Tibial nerve (tissue), 4 donors: Measurements from ENCODE around the gene ERFL. TPM values are rescaled to one million over a fixed set of nuclear protein-coding genes. Genes with fewer than 3 reads are reported as not detected.

Source experiments
- DNase-seq, 2 donors: peaks; one replicate each; pipeline ENCODE4 v3.0.0-alpha.2; 2019; ENCODE audit warnings: low spot score in 2 of 2
- H3K27ac ChIP-seq, 4 donors: fragments of 200-600 bp; sonication (generic) in 3 of 4; one replicate each; pipeline ENCODE4 v1.5.1; 2017 to 2019; ENCODE audit warnings: mild to moderate bottlenecking in 1 of 4
- H3K27me3 ChIP-seq, 2 donors: fragments of 200-600 bp; sonication (generic) in 1 of 2; one replicate each; pipeline versions ENCODE4 v1.5.1 to v1.6.0; 2017 to 2019
- H3K36me3 ChIP-seq, 3 donors: fragments of 200-600 bp; sonication (generic); one replicate each; pipeline ENCODE4 v1.5.1; 2018 to 2019
- H3K4me1 ChIP-seq, 4 donors: fragments of 200-600 bp; sonication (generic) in 3 of 4; one replicate each; pipeline ENCODE4 v1.5.1; 2017 to 2019
- H3K4me3 ChIP-seq, 4 donors: fragments of 200-600 bp; sonication (generic) in 3 of 4; one replicate each; pipeline ENCODE4 v1.5.1; 2017 to 2019; ENCODE audit warnings: mild to moderate bottlenecking in 1 of 4, moderate library complexity in 1 of 4
- H3K9me3 ChIP-seq, 4 donors: fragments of 200-600 bp; sonication (generic) in 3 of 4; one replicate each; pipeline ENCODE4 v1.5.1; 2017 to 2019
- CTCF ChIP-seq, 5 experiments: fragments of 200-600 bp in 3 of 5; fragments of 450-650 bp in 2 of 5; sonication (generic) in 3 of 5; IDR thresholded peaks; one replicate each; pipeline ENCODE4 v1.5.1; 2016 to 2019; ENCODE audit warnings: antibody characterized with exemption in 5 of 5, mild to moderate bottlenecking in 3 of 5, moderate library complexity in 2 of 5
- EP300 ChIP-seq, 2 donors: sonication (generic); formaldehyde crosslinking; IDR thresholded peaks; one replicate each; pipeline ENCODE4 v1.6.1; 2017; ENCODE audit warnings: antibody characterized with exemption in 2 of 2, mild to moderate bottlenecking in 1 of 2
- POLR2A ChIP-seq, 2 donors: fragments of 450-650 bp; IDR thresholded peaks; one replicate each; pipeline ENCODE4 v1.6.1; 2017; ENCODE audit warnings: antibody characterized with exemption in 2 of 2, mild to moderate bottlenecking in 2 of 2, moderate library complexity in 2 of 2
- WGBS, 2 donors: methylation state at CpG; one replicate each; pipeline ENCODE4 v1.1.5; 2018; 5-methylcytosine and 5-hydroxymethylcytosine counted together
- total RNA-seq, 4 donors: library from RNA; depleted of rRNA; stranded (reverse); fragments of >200 nt; gene quantifications; one replicate each; pipeline ENCODE4 v1.1.0, GENCODE V29; 2016

Gene ERFL
- total RNA-seq, 4 donors from 2014 or later, result 0.30 to 0.59 (median 0.42) TPM; not detected in 1

GRCh38 chr19:41937525-41938468 is 9.5 kb upstream of the ERFL start:
- DNase-seq, result no peak
- no peaks in the 10 kb centered on the region for H3K9me3 ChIP-seq
- H3K27ac ChIP-seq, result no peak overlapping the region
- TF ChIP-seq CTCF (IDR thresholded peaks at IDR 0.05) (no peak), EP300 (IDR thresholded peaks at IDR 0.05) (no peak), POLR2A (IDR thresholded peaks at IDR 0.05) (no peak)
- H3K36me3 ChIP-seq, result peaks cover 0 to 3% (median 0%) of the 10 kb centered on the region in 3 donors
- H3K27me3 ChIP-seq, result peaks cover 0 to 83% of the 10 kb centered on the region in 2 donors
- H3K4me3 ChIP-seq, result no peak overlapping the region
- 37 to 47% methylated on average over 22 of the region's 22 CpGs for WGBS, 2 donors
- peaks cover 0 to 28% (median 16%) of the 10 kb centered on the region in 4 donors for H3K4me1 ChIP-seq

- peaks cover 0 to 34% (median 16%) of the 10 kb centered on the region in 4 donors for H3K4me1 ChIP-seq
- DNase-seq, result no peak
- H3K4me3 ChIP-seq, result no peak overlapping the region
- H3K9me3 ChIP-seq, result no peaks in the 10 kb centered on the region
- no peak for TF ChIP-seq CTCF (IDR thresholded peaks at IDR 0.05)
- TF ChIP-seq POLR2A (IDR thresholded peaks at IDR 0.05), result no peak
- TF ChIP-seq EP300 (IDR thresholded peaks at IDR 0.05), result no peak
- WGBS, 2 donors, result 57% methylated on average over 12 to 15 of the region's 15 CpGs
- H3K27ac ChIP-seq, result no peak overlapping the region
- peaks cover 0 to 85% of the 10 kb centered on the region in 2 donors for H3K27me3 ChIP-seq
- no peaks in the 10 kb centered on the region for H3K36me3 ChIP-seq
Measured at GRCh38 chr19:41936961-41937360, 8.7 kb upstream of the ERFL start.

- Histone ChIP-seq H3K27ac (no peak overlapping the region), H3K36me3 (no peaks in the 10 kb centered on the region), H3K27me3 (peaks cover 0 to 85% of the 10 kb centered on the region in 2 donors), H3K4me1 (peaks cover 0 to 33% (median 16%) of the 10 kb centered on the region in 4 donors), H3K4me3 (no peak overlapping the region), H3K9me3 (no peaks in the 10 kb centered on the region)
- no peak for DNase-seq
- no peak for TF ChIP-seq EP300 (IDR thresholded peaks at IDR 0.05)
- TF ChIP-seq POLR2A (IDR thresholded peaks at IDR 0.05), result no peak
- TF ChIP-seq CTCF (IDR thresholded peaks at IDR 0.05), result no peak
- 61 to 75% methylated on average over 8 of the region's 8 CpGs for WGBS, 2 donors
Measured at GRCh38 chr19:41936416-41936850, 8.2 kb upstream of the ERFL start.

GRCh38 chr19:41935760-41936415 is 7.6 kb upstream of the ERFL start:
- Histone ChIP-seq H3K4me1 (peaks cover 0 to 27% (median 13%) of the 10 kb centered on the region in 4 donors), H3K4me3 (no peak overlapping the region), H3K27ac (no peak overlapping the region), H3K27me3 (peaks cover 0 to 85% of the 10 kb centered on the region in 2 donors), H3K9me3 (no peaks in the 10 kb centered on the region), H3K36me3 (no peaks in the 10 kb centered on the region)
- 26 to 33% methylated on average over 17 to 26 of the region's 26 CpGs for WGBS, 2 donors
- TF ChIP-seq POLR2A (IDR thresholded peaks at IDR 0.05), result no peak
- TF ChIP-seq CTCF (IDR thresholded peaks at IDR 0.05), result no peak
- TF ChIP-seq EP300 (IDR thresholded peaks at IDR 0.05), result no peak
- DNase-seq, result no peak
